SU-DHL-6 (cell line): Measurements from ENCODE around the gene NPAS3.

Source experiments
- CTCF ChIP-seq: fragments of 200-600 bp; sonication (generic); IDR thresholded peaks from one replicate; pipeline ENCODE4 v1.5.1; 2017; ENCODE audit warnings: antibody characterized with exemption, mild to moderate bottlenecking, low read length, moderate library complexity; ENCODE audit not compliant: insufficient read depth, poor library complexity, severe bottlenecking
- EZH2phosphoT487 ChIP-seq: fragments of 200-600 bp; sonication (generic), shearing (Covaris generic); conservative IDR thresholded peaks from 2 replicates; pipeline ENCODE4 v1.6.1; 2018; ENCODE audit warnings: mild to moderate bottlenecking, antibody characterized with exemption, low read length, moderate library complexity, mixed read lengths

- TF ChIP-seq CTCF: no peak
- no peak for TF ChIP-seq EZH2phosphoT487
These were observed 379.0 kb downstream of the NPAS3 start for GRCh38 chr14:33317675-33318074.
